A549 (cell line): Measurements from ENCODE around the gene FAM200C.

Experiments
- REST ChIP-seq: fragments of 200-600 bp; sonication (generic); IDR thresholded peaks from 2 replicates; pipeline ENCODE4 v1.6.1; 2016; ENCODE audit warnings: antibody characterized with exemption, mild to moderate bottlenecking, moderate library complexity
- TF ChIP-seq, protein P1 (sequence below): fragments of >200 bp; sonication (Bioruptor Twin); formaldehyde crosslinking; IDR thresholded peaks from 3 replicates; pipeline ENCODE4 v1.5.1; 2016

DNA sequence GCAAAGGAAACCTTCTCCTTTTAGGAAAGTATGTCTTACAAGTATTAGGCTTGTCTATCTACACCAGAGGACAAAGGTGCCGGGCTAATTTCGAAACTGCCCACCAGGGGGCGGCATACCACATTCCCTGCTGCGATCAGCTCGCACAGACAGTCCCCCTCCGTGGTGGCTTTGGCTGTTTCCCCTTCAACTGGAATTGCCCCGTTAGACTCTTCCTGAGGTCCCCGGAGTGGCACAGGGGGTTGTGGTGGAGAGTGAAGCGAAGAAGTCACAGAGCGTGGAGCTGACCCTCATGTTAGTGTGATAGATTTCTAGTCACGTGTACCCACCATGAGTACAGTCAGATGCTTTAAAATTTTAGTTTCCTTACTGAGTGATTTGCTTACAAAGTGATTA, 39.3 kb upstream of the FAM200C start:
- TF ChIP-seq, protein P1, sequence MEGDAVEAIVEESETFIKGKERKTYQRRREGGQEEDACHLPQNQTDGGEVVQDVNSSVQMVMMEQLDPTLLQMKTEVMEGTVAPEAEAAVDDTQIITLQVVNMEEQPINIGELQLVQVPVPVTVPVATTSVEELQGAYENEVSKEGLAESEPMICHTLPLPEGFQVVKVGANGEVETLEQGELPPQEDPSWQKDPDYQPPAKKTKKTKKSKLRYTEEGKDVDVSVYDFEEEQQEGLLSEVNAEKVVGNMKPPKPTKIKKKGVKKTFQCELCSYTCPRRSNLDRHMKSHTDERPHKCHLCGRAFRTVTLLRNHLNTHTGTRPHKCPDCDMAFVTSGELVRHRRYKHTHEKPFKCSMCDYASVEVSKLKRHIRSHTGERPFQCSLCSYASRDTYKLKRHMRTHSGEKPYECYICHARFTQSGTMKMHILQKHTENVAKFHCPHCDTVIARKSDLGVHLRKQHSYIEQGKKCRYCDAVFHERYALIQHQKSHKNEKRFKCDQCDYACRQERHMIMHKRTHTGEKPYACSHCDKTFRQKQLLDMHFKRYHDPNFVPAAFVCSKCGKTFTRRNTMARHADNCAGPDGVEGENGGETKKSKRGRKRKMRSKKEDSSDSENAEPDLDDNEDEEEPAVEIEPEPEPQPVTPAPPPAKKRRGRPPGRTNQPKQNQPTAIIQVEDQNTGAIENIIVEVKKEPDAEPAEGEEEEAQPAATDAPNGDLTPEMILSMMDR, result peak; percentile 84
- no peak for TF ChIP-seq REST
